Ishikawa (cell line): ENCODE measurements around the gene IFRD2.

Experiments
- CEBPB ChIP-seq: IDR thresholded peaks from 2 replicates; pipeline ENCODE4 v1.6.1; 2012
- CREB1 ChIP-seq: IDR thresholded peaks from 2 replicates; pipeline ENCODE4 v1.6.1; 2012; ENCODE audit warnings: low read depth
- EGR1 ChIP-seq: IDR thresholded peaks from 2 replicates; pipeline ENCODE4 v1.6.1; 2012
- EP300 ChIP-seq: IDR thresholded peaks from 2 replicates; pipeline ENCODE4 v1.6.1; 2012; ENCODE audit warnings: borderline replicate concordance
- FOXM1 ChIP-seq: IDR thresholded peaks from 2 replicates; pipeline ENCODE4 v1.6.1; 2012; ENCODE audit warnings: low read depth, borderline replicate concordance
- NFIC ChIP-seq: IDR thresholded peaks from 2 replicates; pipeline ENCODE4 v1.6.1; 2012
- REST ChIP-seq: IDR thresholded peaks from 2 replicates; pipeline ENCODE4 v1.6.1; 2012; ENCODE audit warnings: low read depth, mild to moderate bottlenecking
- TAF1 ChIP-seq: IDR thresholded peaks from 2 replicates; pipeline ENCODE4 v1.6.1; 2012; ENCODE audit warnings: low read depth, mild to moderate bottlenecking
- TCF12 ChIP-seq: IDR thresholded peaks from 2 replicates; pipeline ENCODE4 v1.6.1; 2012; ENCODE audit warnings: low read depth
- TEAD4 ChIP-seq: IDR thresholded peaks from 2 replicates; pipeline ENCODE4 v1.6.1; 2012
- YY1 ChIP-seq: IDR thresholded peaks from 2 replicates; pipeline ENCODE4 v1.6.1; 2012; ENCODE audit warnings: low read depth
- ZBTB7A ChIP-seq: IDR thresholded peaks from 2 replicates; pipeline ENCODE4 v1.6.1; 2012; ENCODE audit warnings: low read depth
- TF ChIP-seq, protein P1 (sequence below): IDR thresholded peaks from 2 replicates; pipeline ENCODE4 v1.6.1; 2012
- TF ChIP-seq, protein P2 (sequence below): IDR thresholded peaks from 2 replicates; pipeline ENCODE4 v1.6.1; 2012

Gene IFRD2

DNA sequence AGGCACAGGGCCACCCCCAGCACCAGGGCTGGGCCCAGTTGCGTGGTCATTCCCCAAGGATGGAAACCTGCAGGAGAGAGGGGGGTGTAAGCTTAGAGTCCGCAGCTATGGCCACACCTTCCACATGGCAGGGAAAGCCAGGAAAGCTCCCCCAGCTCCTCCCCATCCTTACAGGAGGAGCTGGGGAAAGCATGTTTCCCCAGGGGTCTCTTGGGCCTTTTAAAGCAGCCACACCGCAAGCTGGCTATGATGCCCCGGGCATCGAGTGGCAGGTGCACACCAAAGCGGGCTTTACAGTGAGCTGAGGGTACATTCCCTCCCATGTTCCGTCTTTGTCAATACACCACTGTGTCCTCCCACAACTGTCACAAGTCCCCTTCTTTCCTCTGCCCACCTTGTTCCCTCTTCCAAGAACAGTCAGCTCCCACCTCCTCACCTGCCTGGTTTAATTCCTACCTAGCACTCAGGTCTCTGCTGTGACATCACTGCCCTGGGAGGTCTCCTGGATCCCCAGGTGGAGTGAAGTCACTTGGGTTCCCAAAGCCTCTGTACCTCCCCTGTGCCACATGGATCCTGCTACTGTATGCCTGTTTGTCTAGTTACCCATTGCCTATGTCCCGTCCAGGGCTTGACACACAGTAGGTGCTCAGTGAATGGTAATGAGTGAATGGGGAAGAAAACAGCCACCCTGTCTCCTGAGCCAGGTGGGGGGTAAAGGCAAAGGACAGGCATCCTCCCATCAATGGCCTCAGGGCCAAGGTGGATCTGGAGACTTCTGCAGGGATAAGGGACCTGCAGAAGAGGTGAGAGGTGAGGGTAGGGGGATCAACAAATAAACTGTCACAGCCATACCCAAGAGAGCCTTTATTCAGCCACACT lies 3.6 kb upstream of the IFRD2 start:
- TF ChIP-seq EP300, result no peak
- TF ChIP-seq, protein P1, sequence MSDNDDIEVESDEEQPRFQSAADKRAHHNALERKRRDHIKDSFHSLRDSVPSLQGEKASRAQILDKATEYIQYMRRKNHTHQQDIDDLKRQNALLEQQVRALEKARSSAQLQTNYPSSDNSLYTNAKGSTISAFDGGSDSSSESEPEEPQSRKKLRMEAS, result no peak
- TF ChIP-seq, protein P2, sequence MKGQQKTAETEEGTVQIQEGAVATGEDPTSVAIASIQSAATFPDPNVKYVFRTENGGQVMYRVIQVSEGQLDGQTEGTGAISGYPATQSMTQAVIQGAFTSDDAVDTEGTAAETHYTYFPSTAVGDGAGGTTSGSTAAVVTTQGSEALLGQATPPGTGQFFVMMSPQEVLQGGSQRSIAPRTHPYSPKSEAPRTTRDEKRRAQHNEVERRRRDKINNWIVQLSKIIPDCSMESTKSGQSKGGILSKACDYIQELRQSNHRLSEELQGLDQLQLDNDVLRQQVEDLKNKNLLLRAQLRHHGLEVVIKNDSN, result no peak

DNA sequence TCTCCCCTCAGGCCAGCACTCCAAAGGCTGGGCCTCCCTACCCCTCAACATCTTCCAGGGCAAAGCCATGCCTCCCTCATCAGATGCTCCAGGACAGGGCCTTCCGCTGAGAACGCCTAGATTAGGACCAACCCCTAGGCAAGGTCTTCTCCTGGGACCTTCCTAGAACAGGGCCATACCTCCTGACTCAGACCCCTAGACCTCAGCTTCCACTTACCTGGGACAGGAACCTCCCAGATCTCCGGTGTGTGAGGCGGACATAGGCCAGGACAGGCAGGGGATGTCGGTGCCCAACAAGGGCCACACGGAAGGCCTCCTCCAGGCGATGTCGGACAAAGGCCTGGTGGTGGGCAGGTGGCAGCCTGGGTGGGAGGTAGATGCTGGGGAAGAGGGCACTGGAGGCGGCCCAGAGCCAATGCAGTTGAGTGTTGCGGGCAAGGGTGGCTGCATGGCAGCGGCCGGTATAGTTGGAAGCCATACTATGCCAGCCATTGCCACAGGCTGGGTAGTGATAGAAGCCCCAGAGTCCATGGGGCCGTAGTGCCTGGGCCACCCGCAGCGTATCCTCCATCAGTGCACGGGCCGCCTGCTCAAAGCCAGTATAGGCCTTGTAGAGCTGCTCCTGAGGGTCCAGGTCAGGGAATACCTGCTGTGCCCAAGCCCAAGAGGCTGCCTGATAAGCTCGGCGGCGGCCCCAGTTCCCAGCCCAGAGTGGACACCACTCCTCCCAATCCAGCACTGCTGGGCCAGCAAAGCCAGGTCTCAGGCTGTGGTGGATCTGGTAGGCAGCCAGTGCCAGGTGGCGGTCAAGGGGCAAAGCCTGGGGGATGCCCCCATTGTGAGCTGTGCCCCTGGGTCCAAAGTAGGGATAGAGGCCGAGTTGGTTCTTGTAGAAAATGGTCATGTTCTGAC lies 2.5 kb upstream of the IFRD2 start:
- TF ChIP-seq FOXM1, result no peak

- TF ChIP-seq REST, result no peak
- TF ChIP-seq, protein P1, result no peak
- no peak for TF ChIP-seq NFIC
- TF ChIP-seq, protein P2, result no peak
- TF ChIP-seq YY1, result no peak
- no peak for TF ChIP-seq EP300
- no peak for TF ChIP-seq TAF1
- no peak for TF ChIP-seq CREB1
- no peak for TF ChIP-seq TEAD4
- TF ChIP-seq EGR1, result no peak
- no peak for TF ChIP-seq TCF12
- no peak for TF ChIP-seq FOXM1
- TF ChIP-seq ZBTB7A, result no peak
- TF ChIP-seq CEBPB, result no peak
Measured at GRCh38 chr3:50294089-50294488, 1.9 kb upstream of the IFRD2 start.

DNA sequence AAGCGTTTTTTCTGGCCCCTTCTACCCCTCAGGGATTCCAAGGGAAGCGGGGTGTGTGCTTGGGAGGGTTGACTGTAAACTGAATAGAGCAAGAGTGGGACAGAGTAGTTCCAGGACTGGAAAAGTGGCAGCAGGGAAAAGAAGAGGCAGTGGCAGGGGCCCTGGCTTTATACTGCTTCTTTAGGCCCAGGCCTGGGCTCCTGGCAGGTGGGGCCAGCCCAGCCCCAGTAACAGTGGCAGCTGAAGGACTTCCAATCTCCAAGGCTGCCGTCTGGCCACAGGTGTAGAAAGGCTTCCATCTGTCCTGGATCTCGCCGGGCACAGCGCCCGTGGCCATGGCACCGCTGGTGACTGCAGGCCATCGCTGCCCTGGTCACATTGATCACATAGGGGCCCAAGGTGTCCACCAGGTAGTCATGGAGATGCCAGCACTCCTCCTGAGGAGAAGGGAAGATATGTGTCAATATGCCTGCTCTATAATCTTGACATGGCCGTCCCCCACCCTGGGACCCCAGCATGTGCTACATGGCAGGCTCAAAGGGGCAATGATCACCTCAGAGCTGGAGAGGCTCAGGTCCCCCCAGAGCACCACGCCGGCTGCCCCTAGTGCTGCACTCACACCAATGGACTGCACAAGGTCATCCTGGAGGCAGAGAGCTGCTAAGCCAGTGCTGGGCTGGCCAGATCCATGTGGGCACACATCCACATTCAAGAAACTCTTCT lies 1.0 kb upstream of the IFRD2 start:
- TF ChIP-seq CEBPB, result no peak
- TF ChIP-seq CREB1, result no peak
- TF ChIP-seq REST, result no peak

GRCh38 chr3:50290161-50290641 lies 2.0 kb downstream of the IFRD2 start:
- TF ChIP-seq NFIC (no peak), EGR1 (no peak), FOXM1 (no peak), EP300 (no peak), TAF1 (no peak), YY1 (no peak), TEAD4 (no peak), CEBPB (no peak), ZBTB7A (no peak), TCF12 (no peak), REST (no peak)
- TF ChIP-seq, protein P1, result no peak
- TF ChIP-seq, protein P2, result no peak
